ENCODE data around the gene PRIMA1.

The PRIMA1 gene

DNA sequence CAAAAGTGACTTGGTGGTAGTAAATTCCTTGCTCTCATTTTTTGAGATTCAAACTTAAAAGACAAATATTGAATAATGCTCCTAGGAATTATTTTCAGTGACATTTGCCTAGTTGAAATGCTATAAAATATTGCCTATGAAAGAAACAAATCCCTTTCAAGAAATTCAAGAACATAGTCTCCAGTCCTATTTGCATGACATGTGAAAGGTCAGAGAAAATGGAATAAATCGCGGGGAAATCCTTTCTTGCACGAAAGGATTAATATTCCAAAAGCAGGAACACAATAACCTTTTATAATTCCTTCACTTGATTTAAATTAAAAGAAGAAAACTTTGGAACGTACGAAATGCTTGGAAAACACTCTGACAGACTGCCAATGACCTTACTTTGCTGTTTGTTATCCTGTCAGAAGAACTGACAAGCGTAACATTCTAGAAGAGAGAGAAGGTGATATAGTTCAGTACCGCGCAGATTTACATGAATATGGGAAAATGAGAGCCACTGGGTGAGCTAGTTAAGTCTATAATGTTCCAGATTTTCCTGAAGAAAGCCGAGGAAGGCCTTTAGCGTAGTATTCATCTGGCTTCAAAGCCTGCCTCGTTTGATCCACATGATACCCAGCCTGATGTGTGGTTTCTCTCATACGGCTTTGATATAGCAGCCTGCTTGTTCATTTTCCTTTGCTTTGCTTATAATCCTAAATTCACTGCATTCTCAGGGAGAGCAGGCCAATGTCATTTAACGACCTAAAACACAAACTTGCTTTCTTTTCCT lies 103.0 kb downstream of the PRIMA1 start:
- Histone ChIP-seq H3K36me3 (replicated peaks) (no peaks in the 10 kb centered on the region), H3K4me3 (ENCODE audit: low read depth, low read length) (no peak overlapping the region), H3K27ac (no peak overlapping the region), H3K27me3 (replicated peaks) (no peaks in the 10 kb centered on the region)
- TF ChIP-seq CTCF (IDR thresholded peaks at IDR 0.05; ENCODE audit: low read depth, low read length, missing control alignments): no peak
- in situ Hi-C loops (cut with HindIII; ENCODE audit: low pct_ligation_motif_present, low sequenced_read_pairs): no loop called here
- no peak for DNase-seq

- in situ Hi-C loops (cut with HindIII; ENCODE audit: low pct_ligation_motif_present, low sequenced_read_pairs): no loop called here
- Histone ChIP-seq H3K4me3 (ENCODE audit: low read depth, low read length) (no peak overlapping the region), H3K36me3 (replicated peaks) (no peaks in the 10 kb centered on the region), H3K27ac (no peak overlapping the region), H3K27me3 (replicated peaks) (no peaks in the 10 kb centered on the region)
- no peak for DNase-seq
- TF ChIP-seq CTCF (IDR thresholded peaks at IDR 0.05; ENCODE audit: low read depth, low read length, missing control alignments): no peak
Observed at GRCh38 chr14:93683226-93683625, 105.1 kb downstream of the PRIMA1 start.

DNA sequence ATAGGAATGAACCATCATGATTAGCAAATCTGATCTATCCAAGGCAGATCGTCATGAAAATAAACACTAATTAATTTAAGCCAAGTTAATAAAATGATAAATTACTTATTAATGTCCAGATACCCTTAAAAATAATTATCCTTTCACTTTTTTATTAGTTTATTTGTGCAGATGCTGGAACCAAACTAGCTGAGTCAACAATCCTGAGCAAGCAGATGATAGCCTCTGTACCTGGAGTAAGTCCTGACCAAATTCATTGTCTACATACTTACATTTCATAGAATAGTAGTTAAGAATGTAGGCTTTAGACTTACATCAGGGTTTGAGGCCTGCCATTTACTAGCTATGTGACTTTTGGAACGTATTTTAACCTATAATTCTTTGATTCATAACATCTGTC lies 105.8 kb downstream of the PRIMA1 start:
- no peak for TF ChIP-seq CTCF (IDR thresholded peaks at IDR 0.05; ENCODE audit: low read depth, low read length, missing control alignments)
- no peak for DNase-seq
- in situ Hi-C loops (cut with HindIII; ENCODE audit: low pct_ligation_motif_present, low sequenced_read_pairs): no loop called here
- Histone ChIP-seq H3K4me3 (ENCODE audit: low read depth, low read length) (no peak overlapping the region), H3K36me3 (replicated peaks) (no peaks in the 10 kb centered on the region), H3K27me3 (replicated peaks) (no peaks in the 10 kb centered on the region), H3K27ac (no peak overlapping the region)

- no peaks in the 10 kb centered on the region for H3K27me3 ChIP-seq (replicated peaks)
- H3K27ac ChIP-seq: no peak overlapping the region
- no peaks in the 10 kb centered on the region for H3K36me3 ChIP-seq (replicated peaks)
- TF ChIP-seq CTCF (IDR thresholded peaks at IDR 0.05; ENCODE audit: low read depth, low read length, missing control alignments): no peak
- H3K4me3 ChIP-seq (ENCODE audit: low read depth, low read length): no peak overlapping the region
- in situ Hi-C loops (cut with HindIII; ENCODE audit: low pct_ligation_motif_present, low sequenced_read_pairs): no loop called here
- DNase-seq: no peak
Observed at GRCh38 chr14:93676416-93676958, 111.8 kb downstream of the PRIMA1 start.

DNA sequence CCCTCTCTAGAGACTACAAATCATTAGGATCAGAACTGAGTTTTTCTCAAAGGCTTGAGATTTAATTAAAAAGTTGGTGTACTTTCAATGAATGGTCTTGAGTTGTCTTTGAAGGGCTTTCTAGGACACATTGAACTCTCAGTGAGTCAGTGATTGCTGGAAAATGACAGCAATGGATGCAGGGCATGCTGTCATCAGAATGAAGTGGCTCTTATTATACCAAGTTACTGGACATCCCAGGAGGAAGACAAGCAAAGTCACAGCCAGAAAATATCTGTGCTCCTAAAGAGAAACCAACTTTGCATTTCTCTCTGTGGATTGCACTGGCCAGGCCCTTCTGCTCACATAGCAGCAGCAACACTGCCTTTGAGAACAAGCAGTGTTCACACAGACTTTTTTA lies 112.6 kb downstream of the PRIMA1 start:
- in situ Hi-C loops (cut with HindIII; ENCODE audit: low pct_ligation_motif_present, low sequenced_read_pairs): no loop called here
- TF ChIP-seq CTCF (IDR thresholded peaks at IDR 0.05; ENCODE audit: low read depth, low read length, missing control alignments): no peak
- no peak for DNase-seq
- Histone ChIP-seq H3K4me3 (ENCODE audit: low read depth, low read length) (no peak overlapping the region), H3K27ac (no peak overlapping the region), H3K27me3 (replicated peaks) (no peaks in the 10 kb centered on the region), H3K36me3 (replicated peaks) (no peaks in the 10 kb centered on the region)

GRCh38 chr14:93674343-93674742 lies 113.9 kb downstream of the PRIMA1 start:
- in situ Hi-C loops (cut with HindIII; ENCODE audit: low pct_ligation_motif_present, low sequenced_read_pairs): no loop called here
- no peak for DNase-seq
- TF ChIP-seq CTCF (IDR thresholded peaks at IDR 0.05; ENCODE audit: low read depth, low read length, missing control alignments): no peak
- Histone ChIP-seq H3K27me3 (replicated peaks) (no peaks in the 10 kb centered on the region), H3K36me3 (replicated peaks) (no peaks in the 10 kb centered on the region), H3K27ac (no peak overlapping the region), H3K4me3 (ENCODE audit: low read depth, low read length) (no peak overlapping the region)
